HG03575 (cell line): ENCODE measurements around the gene USP2.

Experiments used
- ATAC-seq: cut with Tn5 transposase; IDR thresholded peaks from one replicate; pipeline ENCODE4 v1.9.1; 2021; ENCODE audit not compliant: unreplicated experiment, insufficient number of reproducible peaks, low FRiP score; ENCODE audit errors: extremely low read depth

Gene USP2

GRCh38 chr11:119368121-119369034 is 13.1 kb downstream of the USP2 start:
- no peak for ATAC-seq

- ATAC-seq = no peak
These were observed 13.8 kb downstream of the USP2 start for GRCh38 chr11:119367661-119368120.

- ATAC-seq = no peak
These were observed 14.5 kb downstream of the USP2 start for GRCh38 chr11:119366690-119367620.

- no peak for ATAC-seq
These were observed 16.4 kb downstream of the USP2 start for GRCh38 chr11:119365071-119365591.

- ATAC-seq = no peak
These were observed 17.5 kb downstream of the USP2 start for GRCh38 chr11:119363851-119364590.

GRCh38 chr11:119363081-119363850 is 18.2 kb downstream of the USP2 start:
- ATAC-seq = no peak

- no peak for ATAC-seq
These were observed 18.8 kb downstream of the USP2 start for GRCh38 chr11:119362741-119363080.

- no peak for ATAC-seq
These were observed 19.4 kb downstream of the USP2 start for GRCh38 chr11:119361941-119362725.

GRCh38 chr11:119361056-119361787 is 20.3 kb downstream of the USP2 start:
- ATAC-seq = no peak

GRCh38 chr11:119359365-119360214 is 21.9 kb downstream of the USP2 start:
- no peak for ATAC-seq

- ATAC-seq = no peak
These were observed 24.4 kb downstream of the USP2 start for GRCh38 chr11:119357074-119357473.

GRCh38 chr11:119356349-119357031 is 25.0 kb downstream of the USP2 start:
- ATAC-seq = no peak

- no peak for ATAC-seq
These were observed 26.2 kb downstream of the USP2 start for GRCh38 chr11:119355091-119355843.

- no peak for ATAC-seq
These were observed 28.6 kb downstream of the USP2 start for GRCh38 chr11:119352857-119353260.

GRCh38 chr11:119351232-119351631 is 30.3 kb downstream of the USP2 start:
- ATAC-seq = no peak
